ENCODE results near the gene LSR.

The LSR gene, protein sequence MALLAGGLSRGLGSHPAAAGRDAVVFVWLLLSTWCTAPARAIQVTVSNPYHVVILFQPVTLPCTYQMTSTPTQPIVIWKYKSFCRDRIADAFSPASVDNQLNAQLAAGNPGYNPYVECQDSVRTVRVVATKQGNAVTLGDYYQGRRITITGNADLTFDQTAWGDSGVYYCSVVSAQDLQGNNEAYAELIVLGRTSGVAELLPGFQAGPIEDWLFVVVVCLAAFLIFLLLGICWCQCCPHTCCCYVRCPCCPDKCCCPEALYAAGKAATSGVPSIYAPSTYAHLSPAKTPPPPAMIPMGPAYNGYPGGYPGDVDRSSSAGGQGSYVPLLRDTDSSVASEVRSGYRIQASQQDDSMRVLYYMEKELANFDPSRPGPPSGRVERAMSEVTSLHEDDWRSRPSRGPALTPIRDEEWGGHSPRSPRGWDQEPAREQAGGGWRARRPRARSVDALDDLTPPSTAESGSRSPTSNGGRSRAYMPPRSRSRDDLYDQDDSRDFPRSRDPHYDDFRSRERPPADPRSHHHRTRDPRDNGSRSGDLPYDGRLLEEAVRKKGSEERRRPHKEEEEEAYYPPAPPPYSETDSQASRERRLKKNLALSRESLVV

DNA sequence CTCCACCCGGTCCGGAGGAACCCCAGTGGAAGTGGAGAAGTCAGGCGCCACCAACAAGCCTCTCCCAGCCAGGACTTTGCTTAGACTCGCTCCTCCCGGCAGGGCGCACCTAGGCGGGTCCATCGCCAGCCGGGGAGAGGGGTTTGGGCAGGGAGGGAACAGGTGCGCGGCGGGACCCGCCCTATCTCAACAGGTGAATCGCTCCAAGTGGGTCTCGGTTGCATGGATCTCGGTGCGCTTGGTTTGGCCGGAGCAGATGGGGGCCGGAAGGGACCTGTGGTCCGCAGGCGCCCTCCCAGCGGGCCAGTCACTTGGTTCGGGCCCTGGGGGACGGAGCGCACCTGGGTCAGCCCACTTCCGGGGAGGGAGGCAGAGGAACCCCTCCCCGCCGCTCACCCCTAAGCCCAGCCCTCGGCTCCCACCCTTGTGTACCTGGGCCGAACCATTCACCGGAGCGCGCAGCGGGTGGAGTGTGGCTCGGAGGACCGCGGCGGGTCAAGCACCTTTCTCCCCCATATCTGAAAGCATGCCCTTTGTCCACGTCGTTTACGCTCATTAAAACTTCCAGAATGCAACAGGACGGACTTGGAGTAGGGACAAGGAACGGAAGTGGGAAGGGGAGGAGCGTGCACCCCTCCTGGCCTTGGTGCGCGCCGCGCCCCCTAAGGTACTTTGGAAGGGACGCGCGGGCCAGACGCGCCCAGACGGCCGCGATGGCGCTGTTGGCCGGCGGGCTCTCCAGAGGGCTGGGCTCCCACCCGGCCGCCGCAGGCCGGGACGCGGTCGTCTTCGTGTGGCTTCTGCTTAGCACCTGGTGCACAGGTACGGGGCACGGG lies at the start of gene LSR:
Gene LSR (plus strand): TSS at position 693 of the 836 bp plus-strand sequence. CDS start 21 bp downstream, at position 714.
- DNase-seq (ENCODE audit: low read depth, low spot score): no peak
- Histone ChIP-seq H3K4me3 (ENCODE audit: low read length) (peak within 1 kb of the TSS; percentile 98), H3K9me3 (ENCODE audit: control insufficient read depth, insufficient read depth, low read length) (no peaks in the 10 kb centered on the region), H3K27me3 (ENCODE audit: control insufficient read depth, insufficient read depth, low read length) (no peaks in the 10 kb centered on the region), H3K4me1 (ENCODE audit: control insufficient read depth, insufficient read depth, low read length) (peaks cover 8% of the 10 kb centered on the region), H3K27ac (ENCODE audit: low read length) (no peak within 1 kb of the TSS), H3K36me3 (ENCODE audit: control insufficient read depth, insufficient read depth, low read length) (peaks cover 7% of the 10 kb centered on the region; the same call in 1 of the 2 replicates)
- WGBS (ENCODE audit: insufficient coverage, insufficient read length): no CpG with 5 or more reads among the region's 69 CpGs

DNA sequence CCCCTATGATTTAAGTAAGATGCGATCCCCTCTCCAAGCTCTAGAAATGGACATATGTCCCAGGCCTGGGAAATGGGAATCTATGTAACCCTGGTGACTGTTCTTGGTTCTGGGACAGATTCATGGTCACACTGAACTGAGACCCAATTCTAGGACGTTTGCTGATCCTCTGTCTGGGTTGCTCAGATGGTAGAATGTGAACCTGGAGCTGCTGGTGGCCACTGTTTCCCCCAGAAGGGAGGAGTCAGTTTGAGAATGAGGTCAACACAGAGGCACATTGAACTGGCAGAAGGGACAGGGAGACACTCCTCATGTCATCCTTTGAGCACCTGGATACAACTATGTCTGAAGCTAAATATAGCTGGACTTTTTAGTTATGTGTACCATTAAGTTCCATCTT lies 49.3 kb upstream of the LSR start:
- no peaks in the 10 kb centered on the region for H3K36me3 ChIP-seq (ENCODE audit: control insufficient read depth, insufficient read depth, low read length)
- no peak for DNase-seq (ENCODE audit: low read depth, low spot score)
- no peak overlapping the region for H3K27ac ChIP-seq (ENCODE audit: low read length)
- H3K4me1 ChIP-seq (ENCODE audit: control insufficient read depth, insufficient read depth, low read length): peaks cover 10% of the 10 kb centered on the region; the same call in 1 of the 2 replicates
- no peak overlapping the region for H3K4me3 ChIP-seq (ENCODE audit: low read length)
- H3K27me3 ChIP-seq (ENCODE audit: control insufficient read depth, insufficient read depth, low read length): no peaks in the 10 kb centered on the region
- no CpG with 5 or more reads among the region's 2 CpGs for WGBS (ENCODE audit: insufficient coverage, insufficient read length)
- H3K9me3 ChIP-seq (ENCODE audit: control insufficient read depth, insufficient read depth, low read length): no peaks in the 10 kb centered on the region

DNA sequence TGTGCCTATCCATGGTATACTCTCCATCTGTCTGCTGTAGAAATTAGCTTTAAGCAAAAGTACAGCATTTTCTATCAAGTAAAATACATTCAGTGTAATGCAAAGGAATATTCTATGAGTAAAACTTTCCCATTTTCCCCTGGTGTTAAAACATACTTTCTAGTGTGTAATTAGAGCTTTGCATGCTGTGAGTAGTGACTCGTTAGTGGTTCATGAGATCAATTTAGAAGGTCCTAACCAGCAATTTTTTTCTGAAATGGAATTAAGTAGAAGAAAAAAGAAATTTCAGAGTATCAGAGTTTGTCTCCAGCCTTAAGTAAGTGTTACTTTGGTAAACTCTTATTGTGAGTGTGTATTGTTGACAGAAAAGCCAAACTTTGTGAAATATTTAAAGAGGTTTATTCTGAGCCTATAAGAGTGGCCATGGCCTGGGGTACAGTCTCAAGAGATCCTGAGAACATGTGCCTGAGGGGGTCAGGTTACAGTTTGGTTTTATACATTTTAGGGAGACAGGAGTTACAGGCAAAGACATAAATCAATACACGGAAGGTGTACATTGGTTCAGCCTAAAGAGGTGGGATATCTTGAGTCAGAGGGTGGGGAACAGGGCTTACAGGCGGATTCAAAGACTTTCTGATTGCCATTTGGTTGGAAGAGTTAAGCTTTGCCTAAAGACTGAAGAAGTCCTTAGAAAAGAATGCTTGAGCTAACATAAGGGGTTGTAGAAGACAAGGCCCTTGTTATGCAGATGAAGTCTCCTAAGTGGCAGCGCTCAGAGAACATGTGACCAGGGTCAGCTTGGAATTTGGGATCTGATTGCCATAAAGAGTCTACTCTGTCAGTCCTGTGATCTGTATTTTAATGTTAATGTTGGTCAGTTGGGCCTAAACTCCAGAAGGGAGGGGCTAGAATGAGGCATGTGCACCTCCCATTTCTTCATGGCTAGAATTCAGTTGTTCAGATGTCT lies 45.8 kb upstream of the LSR start:
- Histone ChIP-seq H3K4me3 (ENCODE audit: low read length) (no peak overlapping the region), H3K27ac (ENCODE audit: low read length) (peak overlapping the region; percentile 59), H3K4me1 (ENCODE audit: control insufficient read depth, insufficient read depth, low read length) (peaks cover 13% of the 10 kb centered on the region; the same call in 1 of the 2 replicates), H3K9me3 (ENCODE audit: control insufficient read depth, insufficient read depth, low read length) (no peaks in the 10 kb centered on the region), H3K36me3 (ENCODE audit: control insufficient read depth, insufficient read depth, low read length) (no peaks in the 10 kb centered on the region), H3K27me3 (ENCODE audit: control insufficient read depth, insufficient read depth, low read length) (no peaks in the 10 kb centered on the region)
- WGBS (ENCODE audit: insufficient coverage, insufficient read length): no CpG with 5 or more reads among the region's 4 CpGs
- peak; percentile 87 for DNase-seq (ENCODE audit: low read depth, low spot score)

DNA sequence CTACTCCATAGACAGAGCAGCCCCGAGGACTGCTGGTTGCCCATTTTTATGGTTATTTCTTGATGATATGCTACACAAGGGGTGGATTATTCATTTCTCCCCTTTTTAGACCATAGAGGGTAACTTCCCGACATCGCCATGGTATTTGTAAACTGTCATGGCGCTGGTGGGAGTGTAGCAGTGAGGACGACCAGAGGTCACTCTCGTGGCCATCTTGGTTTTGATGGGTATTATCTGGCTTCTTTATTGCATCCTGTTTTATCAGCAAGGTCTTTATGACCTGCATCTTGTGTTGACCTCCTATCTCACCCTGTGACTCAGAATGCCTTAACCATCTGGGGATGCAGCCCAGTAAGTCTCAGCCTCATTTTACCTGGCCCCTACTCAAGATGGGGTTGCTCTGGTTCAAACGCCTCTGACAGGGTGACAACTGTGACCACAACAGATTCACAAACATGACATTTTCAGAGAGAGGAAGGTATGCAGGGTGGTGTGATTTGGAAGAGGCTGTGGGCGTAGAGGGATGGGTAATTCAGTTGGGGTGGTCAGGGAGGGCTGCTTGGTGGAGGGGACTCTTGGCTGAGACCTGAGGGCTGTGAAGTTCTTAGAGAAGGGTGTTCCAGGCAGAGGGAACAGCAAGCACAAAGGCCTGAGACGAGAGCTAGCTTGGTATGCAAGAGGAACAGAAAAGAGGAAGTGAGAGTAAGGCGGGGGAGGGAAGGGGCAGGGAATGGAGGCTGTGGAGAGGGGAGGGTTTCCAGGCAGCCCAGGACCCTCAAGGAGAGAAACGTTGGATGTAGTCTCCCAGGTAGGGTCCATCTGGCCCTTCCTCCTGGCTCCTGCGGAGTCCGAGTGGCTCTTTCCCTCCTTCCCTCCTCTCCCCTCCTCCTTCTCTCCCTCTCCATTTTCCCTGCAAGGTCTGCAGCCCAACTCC lies 43.7 kb upstream of the LSR start:
- Histone ChIP-seq H3K27ac (ENCODE audit: low read length) (no peak overlapping the region), H3K27me3 (ENCODE audit: control insufficient read depth, insufficient read depth, low read length) (no peaks in the 10 kb centered on the region), H3K4me3 (ENCODE audit: low read length) (no peak overlapping the region), H3K36me3 (ENCODE audit: control insufficient read depth, insufficient read depth, low read length) (no peaks in the 10 kb centered on the region), H3K4me1 (ENCODE audit: control insufficient read depth, insufficient read depth, low read length) (peaks cover 9% of the 10 kb centered on the region; the same call in 1 of the 2 replicates), H3K9me3 (ENCODE audit: control insufficient read depth, insufficient read depth, low read length) (no peaks in the 10 kb centered on the region)
- DNase-seq (ENCODE audit: low read depth, low spot score): no peak
- no CpG with 5 or more reads among the region's 13 CpGs for WGBS (ENCODE audit: insufficient coverage, insufficient read length)

DNA sequence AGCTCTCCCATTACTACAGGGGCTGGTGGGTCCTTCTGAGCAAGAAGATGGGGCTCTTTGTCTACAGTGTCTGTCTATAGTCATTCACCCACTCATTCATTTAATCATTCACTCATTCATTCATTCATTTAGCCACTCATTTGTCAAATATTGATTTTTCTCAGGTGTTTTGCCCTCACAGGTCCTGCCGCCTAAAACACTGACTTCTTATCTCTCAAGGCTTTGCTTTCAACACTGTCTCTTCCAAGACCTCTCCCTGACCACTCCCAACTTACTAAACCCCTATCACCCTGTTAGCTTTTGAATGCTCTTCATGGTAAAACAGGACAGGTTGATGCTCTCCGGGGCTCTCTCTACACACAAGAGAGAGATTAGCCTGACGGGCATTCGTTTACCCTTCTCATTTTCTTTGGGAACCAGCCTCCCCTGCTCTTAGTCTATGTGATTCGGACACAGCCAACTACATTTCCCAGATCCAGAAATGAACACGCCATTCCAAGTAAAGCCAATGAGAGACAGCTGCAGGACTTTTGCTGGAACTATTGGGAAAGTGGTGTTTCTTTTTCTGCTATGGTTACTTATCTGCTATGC lies 43.0 kb upstream of the LSR start:
- H3K4me1 ChIP-seq (ENCODE audit: control insufficient read depth, insufficient read depth, low read length): peaks cover 9% of the 10 kb centered on the region; the same call in 1 of the 2 replicates
- no peaks in the 10 kb centered on the region for H3K27me3 ChIP-seq (ENCODE audit: control insufficient read depth, insufficient read depth, low read length)
- H3K9me3 ChIP-seq (ENCODE audit: control insufficient read depth, insufficient read depth, low read length): no peaks in the 10 kb centered on the region
- WGBS (ENCODE audit: insufficient coverage, insufficient read length): no CpG with 5 or more reads among the region's 6 CpGs
- no peak overlapping the region for H3K4me3 ChIP-seq (ENCODE audit: low read length)
- DNase-seq (ENCODE audit: low read depth, low spot score): no peak
- no peak overlapping the region for H3K27ac ChIP-seq (ENCODE audit: low read length)
- H3K36me3 ChIP-seq (ENCODE audit: control insufficient read depth, insufficient read depth, low read length): no peaks in the 10 kb centered on the region

DNA sequence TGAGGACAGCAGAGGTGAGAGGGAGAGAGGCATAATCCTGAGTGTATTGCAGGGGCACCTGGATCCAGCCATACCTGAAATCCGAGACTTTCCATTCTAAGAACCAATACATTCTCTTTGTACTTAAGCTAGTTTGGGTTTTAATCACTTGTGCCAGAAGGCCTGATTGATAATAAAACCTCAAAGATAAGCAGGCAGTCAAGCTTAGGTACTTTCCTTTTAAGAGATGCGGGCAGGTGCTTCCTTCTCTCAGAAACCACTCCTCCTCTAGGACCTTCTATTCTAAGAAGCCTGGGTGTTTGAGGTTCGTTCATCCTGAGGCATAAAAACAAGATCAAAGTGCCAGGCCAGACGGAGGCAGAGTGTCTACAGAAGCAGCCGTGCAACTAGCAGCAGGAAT lies 42.4 kb upstream of the LSR start:
- H3K4me3 ChIP-seq (ENCODE audit: low read length): no peak overlapping the region
- peaks cover 9% of the 10 kb centered on the region; the same call in 1 of the 2 replicates for H3K4me1 ChIP-seq (ENCODE audit: control insufficient read depth, insufficient read depth, low read length)
- no peaks in the 10 kb centered on the region for H3K9me3 ChIP-seq (ENCODE audit: control insufficient read depth, insufficient read depth, low read length)
- no peaks in the 10 kb centered on the region for H3K27me3 ChIP-seq (ENCODE audit: control insufficient read depth, insufficient read depth, low read length)
- WGBS (ENCODE audit: insufficient coverage, insufficient read length): no CpG with 5 or more reads among the region's 5 CpGs
- no peaks in the 10 kb centered on the region for H3K36me3 ChIP-seq (ENCODE audit: control insufficient read depth, insufficient read depth, low read length)
- H3K27ac ChIP-seq (ENCODE audit: low read length): no peak overlapping the region
- DNase-seq (ENCODE audit: low read depth, low spot score): no peak

DNA sequence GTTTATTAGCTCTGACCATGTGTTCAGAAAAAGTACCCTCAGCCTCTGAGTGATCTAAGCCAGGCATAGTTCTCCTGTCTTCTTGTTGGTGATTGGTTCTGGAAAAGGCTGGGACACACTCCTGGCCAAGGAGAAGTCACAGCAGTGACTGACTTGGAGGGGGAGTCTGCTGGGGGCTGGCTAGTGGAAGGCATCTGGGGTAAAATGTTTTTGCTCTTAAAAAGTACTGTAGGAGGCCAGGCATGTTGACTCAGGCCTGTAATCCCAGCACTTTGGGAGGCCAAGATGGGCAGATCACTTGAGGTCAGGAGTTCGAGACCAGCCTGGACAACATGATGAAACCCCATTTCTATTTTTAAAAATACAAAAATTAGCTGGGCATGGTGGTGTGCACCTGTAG lies 41.9 kb upstream of the LSR start:
- H3K4me3 ChIP-seq (ENCODE audit: low read length): no peak overlapping the region
- no peaks in the 10 kb centered on the region for H3K9me3 ChIP-seq (ENCODE audit: control insufficient read depth, insufficient read depth, low read length)
- no CpG with 5 or more reads among the region's 1 CpG for WGBS (ENCODE audit: insufficient coverage, insufficient read length)
- no peak overlapping the region for H3K27ac ChIP-seq (ENCODE audit: low read length)
- no peaks in the 10 kb centered on the region for H3K27me3 ChIP-seq (ENCODE audit: control insufficient read depth, insufficient read depth, low read length)
- DNase-seq (ENCODE audit: low read depth, low spot score): no peak
- no peaks in the 10 kb centered on the region for H3K36me3 ChIP-seq (ENCODE audit: control insufficient read depth, insufficient read depth, low read length)
- peaks cover 9% of the 10 kb centered on the region; the same call in 1 of the 2 replicates for H3K4me1 ChIP-seq (ENCODE audit: control insufficient read depth, insufficient read depth, low read length)

DNA sequence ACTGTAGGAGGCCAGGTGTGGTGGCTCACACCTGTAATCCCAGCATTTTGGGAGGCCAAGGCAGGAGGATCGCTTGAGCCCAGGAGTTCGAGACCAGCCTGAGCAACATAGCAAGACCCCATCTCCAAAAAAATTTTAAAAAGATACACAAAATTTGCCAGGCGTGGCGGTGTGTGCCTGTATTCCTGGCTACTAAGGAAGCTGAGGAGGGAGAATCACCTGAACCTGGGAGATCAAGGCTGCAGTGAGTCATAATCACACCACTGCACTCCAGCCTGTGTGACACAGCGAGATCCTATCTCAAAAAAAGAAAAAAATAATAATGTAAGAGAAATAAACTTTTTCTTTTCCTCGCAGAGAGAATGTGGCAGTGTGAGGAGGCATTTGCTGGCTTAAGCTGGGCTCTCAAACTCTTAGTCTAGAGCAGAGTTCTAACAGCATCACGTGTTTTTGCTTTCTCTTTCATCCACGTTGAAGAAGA lies 41.4 kb upstream of the LSR start:
- Histone ChIP-seq H3K4me3 (ENCODE audit: low read length) (no peak overlapping the region), H3K27me3 (ENCODE audit: control insufficient read depth, insufficient read depth, low read length) (no peaks in the 10 kb centered on the region), H3K36me3 (ENCODE audit: control insufficient read depth, insufficient read depth, low read length) (no peaks in the 10 kb centered on the region), H3K27ac (ENCODE audit: low read length) (no peak overlapping the region), H3K4me1 (ENCODE audit: control insufficient read depth, insufficient read depth, low read length) (peaks cover 8% of the 10 kb centered on the region; the same call in 1 of the 2 replicates), H3K9me3 (ENCODE audit: control insufficient read depth, insufficient read depth, low read length) (no peaks in the 10 kb centered on the region)
- DNase-seq (ENCODE audit: low read depth, low spot score): no peak
- no CpG with 5 or more reads among the region's 8 CpGs for whole genome bisulfite sequencing (ENCODE audit: insufficient coverage, insufficient read length)

Measured in iPS DF 6.9 (cell line).